22Rv1 (cell line): ENCODE data around the gene RBMS1.

Source experiments
- ZFX ChIP-seq: fragments of 450-650 bp; IDR thresholded peaks from 2 replicates; pipeline ENCODE4 v1.6.1; 2017; ENCODE audit warnings: antibody characterized with exemption, borderline replicate concordance
- TF ChIP-seq, protein P1 (sequence below): fragments of 450-650 bp; IDR thresholded peaks from 2 replicates; pipeline ENCODE4 v1.5.1; 2017; ENCODE audit warnings: mild to moderate bottlenecking

DNA sequence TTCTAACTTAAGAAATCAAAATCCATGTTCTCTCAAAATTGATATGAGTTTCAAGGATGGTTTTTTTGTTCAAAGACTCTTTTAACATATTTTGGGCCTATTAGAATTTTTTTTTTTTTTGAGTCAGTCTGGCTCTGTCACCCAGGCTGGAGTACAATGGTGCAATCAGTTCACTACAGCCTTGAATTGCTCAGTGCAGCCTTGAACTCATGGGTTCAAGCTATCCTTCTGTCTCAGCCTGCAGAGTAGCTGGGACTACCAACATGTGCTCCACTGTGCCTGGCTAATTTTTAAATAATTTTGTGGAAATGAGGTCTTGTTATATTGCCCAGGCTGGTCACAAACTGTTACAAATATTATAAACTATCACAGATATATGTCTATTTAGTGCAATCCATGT is 40.6 kb upstream of the RBMS1 start:
- TF ChIP-seq, protein P1, sequence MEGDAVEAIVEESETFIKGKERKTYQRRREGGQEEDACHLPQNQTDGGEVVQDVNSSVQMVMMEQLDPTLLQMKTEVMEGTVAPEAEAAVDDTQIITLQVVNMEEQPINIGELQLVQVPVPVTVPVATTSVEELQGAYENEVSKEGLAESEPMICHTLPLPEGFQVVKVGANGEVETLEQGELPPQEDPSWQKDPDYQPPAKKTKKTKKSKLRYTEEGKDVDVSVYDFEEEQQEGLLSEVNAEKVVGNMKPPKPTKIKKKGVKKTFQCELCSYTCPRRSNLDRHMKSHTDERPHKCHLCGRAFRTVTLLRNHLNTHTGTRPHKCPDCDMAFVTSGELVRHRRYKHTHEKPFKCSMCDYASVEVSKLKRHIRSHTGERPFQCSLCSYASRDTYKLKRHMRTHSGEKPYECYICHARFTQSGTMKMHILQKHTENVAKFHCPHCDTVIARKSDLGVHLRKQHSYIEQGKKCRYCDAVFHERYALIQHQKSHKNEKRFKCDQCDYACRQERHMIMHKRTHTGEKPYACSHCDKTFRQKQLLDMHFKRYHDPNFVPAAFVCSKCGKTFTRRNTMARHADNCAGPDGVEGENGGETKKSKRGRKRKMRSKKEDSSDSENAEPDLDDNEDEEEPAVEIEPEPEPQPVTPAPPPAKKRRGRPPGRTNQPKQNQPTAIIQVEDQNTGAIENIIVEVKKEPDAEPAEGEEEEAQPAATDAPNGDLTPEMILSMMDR = no peak
- no peak for TF ChIP-seq ZFX
